Astrocyte (in vitro differentiated cells and primary cell): ENCODE data around the gene FBXO27.

Experiments
- EZH2 ChIP-seq: IDR thresholded peaks from 2 replicates; pipeline ENCODE4 v1.6.1; 2012; ENCODE audit warnings: mild to moderate bottlenecking, low read length, inconsistent platforms; ENCODE audit not compliant: insufficient read depth
- TF ChIP-seq, protein P1 (sequence below): IDR thresholded peaks from 2 replicates; pipeline ENCODE4 v1.5.1; 2011; ENCODE audit warnings: low read depth, mild to moderate bottlenecking, inconsistent platforms, low read length, moderate library complexity; ENCODE audit not compliant: insufficient read depth

DNA sequence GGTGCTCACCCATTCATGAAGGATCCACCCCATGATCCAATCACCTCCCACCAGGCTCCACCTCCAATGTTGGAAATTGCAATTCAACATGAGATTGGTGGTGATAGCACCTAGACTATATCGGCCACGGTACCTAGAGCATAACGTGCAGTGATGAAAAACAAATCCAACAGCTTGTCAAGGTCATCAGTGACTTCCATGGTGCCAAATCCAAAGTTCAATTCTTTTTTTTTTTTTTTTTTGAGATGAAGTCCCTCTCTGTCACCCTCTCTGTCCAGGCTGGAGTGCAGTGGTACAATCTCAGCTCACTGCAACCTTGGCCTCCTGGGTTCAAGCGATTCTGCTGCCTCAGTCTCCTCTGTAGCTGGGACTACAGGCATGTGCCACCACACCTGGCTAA, 34.8 kb upstream of the FBXO27 start:
- TF ChIP-seq, protein P1, sequence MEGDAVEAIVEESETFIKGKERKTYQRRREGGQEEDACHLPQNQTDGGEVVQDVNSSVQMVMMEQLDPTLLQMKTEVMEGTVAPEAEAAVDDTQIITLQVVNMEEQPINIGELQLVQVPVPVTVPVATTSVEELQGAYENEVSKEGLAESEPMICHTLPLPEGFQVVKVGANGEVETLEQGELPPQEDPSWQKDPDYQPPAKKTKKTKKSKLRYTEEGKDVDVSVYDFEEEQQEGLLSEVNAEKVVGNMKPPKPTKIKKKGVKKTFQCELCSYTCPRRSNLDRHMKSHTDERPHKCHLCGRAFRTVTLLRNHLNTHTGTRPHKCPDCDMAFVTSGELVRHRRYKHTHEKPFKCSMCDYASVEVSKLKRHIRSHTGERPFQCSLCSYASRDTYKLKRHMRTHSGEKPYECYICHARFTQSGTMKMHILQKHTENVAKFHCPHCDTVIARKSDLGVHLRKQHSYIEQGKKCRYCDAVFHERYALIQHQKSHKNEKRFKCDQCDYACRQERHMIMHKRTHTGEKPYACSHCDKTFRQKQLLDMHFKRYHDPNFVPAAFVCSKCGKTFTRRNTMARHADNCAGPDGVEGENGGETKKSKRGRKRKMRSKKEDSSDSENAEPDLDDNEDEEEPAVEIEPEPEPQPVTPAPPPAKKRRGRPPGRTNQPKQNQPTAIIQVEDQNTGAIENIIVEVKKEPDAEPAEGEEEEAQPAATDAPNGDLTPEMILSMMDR, result no peak
- no peak for TF ChIP-seq EZH2
